ENCODE measurements around the gene CAMTA1.

CAMTA1 gene

GRCh38 chr1:7101187-7101586 lies 315.9 kb downstream of the CAMTA1 start:
- Mint-ChIP-seq H3K4me1 (ENCODE audit: low read depth) (no peaks in the 10 kb centered on the region), H3K4me3 (no peak overlapping the region), H3K27ac (no peak overlapping the region), H3K36me3 (ENCODE audit: low read depth) (no peaks in the 10 kb centered on the region), H3K9me3 (no peaks in the 10 kb centered on the region), H3K27me3 (peaks cover 6% of the 10 kb centered on the region)
- intact Hi-C loops (cut with micrococcal nuclease), result no loop called here

DNA sequence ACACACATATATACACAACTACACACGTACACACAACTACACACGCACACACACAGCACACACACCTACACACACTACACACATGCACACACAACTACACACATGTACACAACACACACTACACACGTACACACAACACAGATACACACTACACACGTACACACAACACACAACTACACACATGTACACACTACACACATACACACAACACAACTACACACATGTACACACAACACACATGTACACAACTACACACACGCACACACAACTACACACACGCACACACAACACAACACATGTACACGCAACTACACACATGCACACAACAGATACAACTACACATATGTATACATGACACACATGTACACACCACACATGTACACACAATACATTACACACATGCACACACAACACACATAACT lies 318.1 kb downstream of the CAMTA1 start:
- H3K27ac Mint-ChIP-seq, result no peak overlapping the region
- peaks cover 12% of the 10 kb centered on the region for H3K27me3 Mint-ChIP-seq
- no peaks in the 10 kb centered on the region for H3K36me3 Mint-ChIP-seq (ENCODE audit: low read depth)
- intact Hi-C loops (cut with micrococcal nuclease), result no loop called here
- H3K9me3 Mint-ChIP-seq, result no peaks in the 10 kb centered on the region
- H3K4me3 Mint-ChIP-seq, result no peak overlapping the region
- peaks cover 6% of the 10 kb centered on the region for H3K4me1 Mint-ChIP-seq (ENCODE audit: low read depth)

GRCh38 chr1:7103874-7104273 lies 318.6 kb downstream of the CAMTA1 start:
- H3K27ac Mint-ChIP-seq, result no peak overlapping the region
- peaks cover 9% of the 10 kb centered on the region for H3K4me1 Mint-ChIP-seq (ENCODE audit: low read depth)
- intact Hi-C loops (cut with micrococcal nuclease), result no loop called here
- H3K36me3 Mint-ChIP-seq (ENCODE audit: low read depth), result no peaks in the 10 kb centered on the region
- H3K9me3 Mint-ChIP-seq, result no peaks in the 10 kb centered on the region
- peaks cover 12% of the 10 kb centered on the region for H3K27me3 Mint-ChIP-seq
- no peak overlapping the region for H3K4me3 Mint-ChIP-seq

- Mint-ChIP-seq H3K4me3 (no peak overlapping the region), H3K4me1 (ENCODE audit: low read depth) (peaks cover 9% of the 10 kb centered on the region), H3K36me3 (ENCODE audit: low read depth) (no peaks in the 10 kb centered on the region), H3K9me3 (no peaks in the 10 kb centered on the region), H3K27ac (no peak overlapping the region), H3K27me3 (peaks cover 12% of the 10 kb centered on the region)
- intact Hi-C loops (cut with micrococcal nuclease), result no loop called here
Measured at GRCh38 chr1:7104339-7104738, 319.1 kb downstream of the CAMTA1 start.

GRCh38 chr1:7105269-7105668 lies 320.0 kb downstream of the CAMTA1 start:
- intact Hi-C loops (cut with micrococcal nuclease), result no loop called here
- Mint-ChIP-seq H3K9me3 (no peaks in the 10 kb centered on the region), H3K27me3 (peaks cover 14% of the 10 kb centered on the region), H3K4me3 (no peak overlapping the region), H3K4me1 (ENCODE audit: low read depth) (peaks cover 9% of the 10 kb centered on the region), H3K36me3 (ENCODE audit: low read depth) (no peaks in the 10 kb centered on the region), H3K27ac (no peak overlapping the region)

- Mint-ChIP-seq H3K36me3 (ENCODE audit: low read depth) (no peaks in the 10 kb centered on the region), H3K9me3 (no peaks in the 10 kb centered on the region), H3K4me3 (no peak overlapping the region), H3K27ac (no peak overlapping the region), H3K4me1 (ENCODE audit: low read depth) (peaks cover 9% of the 10 kb centered on the region), H3K27me3 (peaks cover 20% of the 10 kb centered on the region)
- intact Hi-C loops (cut with micrococcal nuclease), result no loop called here
Measured at GRCh38 chr1:7106442-7107108, 321.3 kb downstream of the CAMTA1 start.

DNA sequence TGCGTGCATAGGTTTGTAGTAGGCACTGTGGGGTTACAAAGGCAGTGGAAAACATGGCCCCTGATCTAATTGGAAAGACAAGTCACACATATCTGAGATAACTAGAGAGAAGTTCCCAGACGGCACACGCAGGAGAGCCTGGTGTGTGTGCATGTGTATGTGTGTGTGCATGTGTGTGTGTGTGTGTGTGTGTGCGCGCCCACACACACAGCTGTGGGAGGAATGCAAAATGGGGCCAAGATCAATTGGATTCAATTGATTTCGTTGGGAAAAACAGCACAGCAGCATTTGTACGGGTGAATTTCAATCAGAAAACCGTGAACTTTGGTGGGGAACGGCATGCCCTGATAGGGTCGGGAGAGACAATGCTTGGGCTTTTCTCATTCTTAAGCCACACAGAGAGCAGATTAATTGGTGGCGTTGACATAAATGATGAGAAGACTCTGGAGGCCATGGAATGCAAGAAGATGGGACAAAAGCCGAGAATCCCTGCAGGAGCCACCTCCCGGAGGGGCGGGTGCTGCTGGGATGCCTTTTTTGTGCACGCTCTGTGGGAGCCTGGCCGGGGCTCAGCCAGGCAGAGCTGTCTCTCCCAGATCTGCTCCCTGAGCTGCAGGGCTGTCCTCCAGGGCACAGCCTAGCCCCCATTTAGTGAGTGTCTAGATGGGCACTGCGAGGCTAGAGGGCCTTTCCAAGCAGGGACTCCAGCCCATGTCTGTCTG lies 322.0 kb downstream of the CAMTA1 start:
- Mint-ChIP-seq H3K36me3 (ENCODE audit: low read depth) (no peaks in the 10 kb centered on the region), H3K27ac (no peak overlapping the region), H3K4me1 (ENCODE audit: low read depth) (peaks cover 9% of the 10 kb centered on the region), H3K9me3 (no peaks in the 10 kb centered on the region), H3K27me3 (peaks cover 20% of the 10 kb centered on the region), H3K4me3 (no peak overlapping the region)
- intact Hi-C loops (cut with micrococcal nuclease), result no loop called here

GRCh38 chr1:7108251-7108650 lies 323.0 kb downstream of the CAMTA1 start:
- Mint-ChIP-seq H3K27ac (no peak overlapping the region), H3K9me3 (no peaks in the 10 kb centered on the region), H3K27me3 (peaks cover 20% of the 10 kb centered on the region), H3K4me3 (no peak overlapping the region), H3K4me1 (ENCODE audit: low read depth) (peaks cover 11% of the 10 kb centered on the region), H3K36me3 (ENCODE audit: low read depth) (no peaks in the 10 kb centered on the region)
- intact Hi-C loops (cut with micrococcal nuclease), result no loop called here

DNA sequence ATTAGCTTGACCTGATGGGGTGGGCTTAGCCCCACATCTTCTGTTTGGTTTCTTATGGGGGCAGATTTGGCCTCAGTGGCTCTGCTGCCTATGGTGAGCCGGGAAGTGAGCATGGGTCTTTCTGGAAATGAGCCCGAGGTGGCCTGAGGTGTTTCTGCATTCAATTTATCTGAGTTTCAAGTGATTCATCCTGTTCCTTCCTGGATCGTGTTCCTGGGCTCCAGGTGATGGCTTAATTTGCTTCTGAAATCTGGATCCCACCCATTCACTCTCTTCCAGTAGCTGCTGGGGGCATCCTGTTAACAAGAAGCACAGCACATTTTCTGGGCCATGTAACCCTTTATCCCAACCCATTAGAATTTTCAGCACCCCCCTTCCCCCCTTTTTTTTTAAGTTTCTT lies 324.6 kb downstream of the CAMTA1 start:
- no peak overlapping the region for H3K4me3 Mint-ChIP-seq
- H3K9me3 Mint-ChIP-seq, result no peaks in the 10 kb centered on the region
- H3K27me3 Mint-ChIP-seq, result peaks cover 20% of the 10 kb centered on the region
- peaks cover 14% of the 10 kb centered on the region for H3K4me1 Mint-ChIP-seq (ENCODE audit: low read depth)
- H3K36me3 Mint-ChIP-seq (ENCODE audit: low read depth), result no peaks in the 10 kb centered on the region
- no peak overlapping the region for H3K27ac Mint-ChIP-seq
- intact Hi-C loops (cut with micrococcal nuclease), result no loop called here

DNA sequence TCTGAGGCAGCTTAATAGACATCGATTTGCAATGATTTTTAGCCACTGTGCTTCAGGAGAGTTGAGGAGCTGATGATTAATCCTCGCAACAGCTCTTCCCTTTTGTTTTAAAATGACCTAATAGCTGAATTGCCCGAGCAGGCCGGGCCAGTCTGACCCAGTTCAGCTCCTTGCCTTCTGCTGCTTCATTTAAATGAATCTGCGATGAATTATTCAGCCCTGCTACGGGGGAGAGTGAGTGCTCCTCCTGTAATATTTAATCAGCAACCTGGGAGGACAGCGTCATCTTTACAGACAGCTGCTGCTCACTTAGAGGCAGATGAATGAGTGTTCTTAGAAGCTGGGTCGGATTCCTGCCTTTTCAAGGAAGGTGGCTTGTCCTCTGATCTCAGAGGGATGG lies 325.1 kb downstream of the CAMTA1 start:
- Mint-ChIP-seq H3K27ac (no peak overlapping the region), H3K27me3 (peaks cover 20% of the 10 kb centered on the region), H3K4me1 (ENCODE audit: low read depth) (peaks cover 14% of the 10 kb centered on the region), H3K36me3 (ENCODE audit: low read depth) (no peaks in the 10 kb centered on the region), H3K9me3 (no peaks in the 10 kb centered on the region), H3K4me3 (no peak overlapping the region)
- intact Hi-C loops (cut with micrococcal nuclease), result no loop called here

GRCh38 chr1:7111853-7112252 lies 326.6 kb downstream of the CAMTA1 start:
- intact Hi-C loops (cut with micrococcal nuclease), result no loop called here
- Mint-ChIP-seq H3K4me3 (no peak overlapping the region), H3K4me1 (ENCODE audit: low read depth) (peaks cover 14% of the 10 kb centered on the region), H3K36me3 (ENCODE audit: low read depth) (no peaks in the 10 kb centered on the region), H3K27me3 (peaks cover 17% of the 10 kb centered on the region), H3K27ac (no peak overlapping the region), H3K9me3 (no peaks in the 10 kb centered on the region)

DNA sequence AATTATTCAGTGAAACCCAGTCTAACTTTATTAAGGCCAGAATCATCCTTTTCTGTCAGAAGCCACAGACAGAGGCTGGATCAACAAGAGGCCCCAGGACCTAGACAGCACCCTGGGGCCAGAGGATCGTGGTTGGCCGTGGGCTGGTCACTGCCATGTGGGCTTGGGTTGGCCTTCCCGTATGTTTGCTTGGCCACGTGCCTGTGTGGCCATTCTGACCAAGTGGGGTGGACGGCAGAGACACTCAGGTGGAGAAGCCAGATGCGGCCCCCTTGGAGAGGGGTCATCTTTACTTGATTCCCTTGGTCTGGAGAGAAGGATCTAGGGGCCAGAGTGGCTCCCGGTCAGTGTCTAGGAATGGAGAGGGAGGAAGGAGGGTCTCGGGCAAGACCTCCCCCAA lies 327.9 kb downstream of the CAMTA1 start:
- Mint-ChIP-seq H3K4me3 (no peak overlapping the region), H3K9me3 (no peaks in the 10 kb centered on the region), H3K27ac (no peak overlapping the region), H3K36me3 (ENCODE audit: low read depth) (no peaks in the 10 kb centered on the region), H3K4me1 (ENCODE audit: low read depth) (peaks cover 10% of the 10 kb centered on the region), H3K27me3 (peaks cover 12% of the 10 kb centered on the region)
- intact Hi-C loops (cut with micrococcal nuclease), result no loop called here

DNA sequence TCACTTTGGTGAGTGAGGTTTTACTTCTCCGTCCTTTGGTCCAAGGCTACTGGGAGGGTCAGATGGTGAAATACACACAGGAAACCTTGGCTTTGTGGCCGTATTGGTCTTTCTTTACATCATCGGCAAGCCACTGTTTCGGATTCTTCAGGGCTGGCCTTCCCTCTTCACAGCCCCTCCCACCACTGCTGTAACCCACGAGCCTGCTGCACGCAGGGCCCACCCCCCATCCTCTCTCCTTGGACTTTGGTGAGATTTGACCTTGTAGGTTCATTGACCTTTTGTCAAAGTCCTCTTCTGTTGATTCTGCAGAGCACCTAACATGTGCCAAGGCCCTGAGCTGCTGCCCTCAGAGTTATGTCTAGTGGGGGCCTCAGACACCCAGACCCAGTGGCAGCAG lies 328.6 kb downstream of the CAMTA1 start:
- Mint-ChIP-seq H3K36me3 (ENCODE audit: low read depth) (no peaks in the 10 kb centered on the region), H3K9me3 (no peaks in the 10 kb centered on the region), H3K27me3 (peaks cover 12% of the 10 kb centered on the region), H3K27ac (no peak overlapping the region), H3K4me3 (no peak overlapping the region), H3K4me1 (ENCODE audit: low read depth) (peaks cover 5% of the 10 kb centered on the region)
- intact Hi-C loops (cut with micrococcal nuclease), result no loop called here

GRCh38 chr1:7116001-7116400 lies 330.7 kb downstream of the CAMTA1 start:
- H3K4me3 Mint-ChIP-seq, result no peak overlapping the region
- peaks cover 2% of the 10 kb centered on the region for H3K27me3 Mint-ChIP-seq
- intact Hi-C loops (cut with micrococcal nuclease), result no loop called here
- no peaks in the 10 kb centered on the region for H3K36me3 Mint-ChIP-seq (ENCODE audit: low read depth)
- peaks cover 5% of the 10 kb centered on the region for H3K4me1 Mint-ChIP-seq (ENCODE audit: low read depth)
- no peaks in the 10 kb centered on the region for H3K9me3 Mint-ChIP-seq
- no peak overlapping the region for H3K27ac Mint-ChIP-seq

All from dendritic cell treated with granulocyte-macrophage colony-stimulating factor and Interleukin-4, amounts not matched to agents 40 ng/mL and 50 ng/mL, for 4 days (primary cell).